ENCODE measurements around the gene CTF1. TPM values are rescaled to one million over a fixed set of nuclear protein-coding genes. Genes with fewer than 3 reads are reported as not detected.

Gene CTF1
- total and polyA plus RNA-seq, 10 of the 15 experiments (the other 5 are each of a cell fraction or from before 2014, with no cell fraction given) = 0.04 to 0.46 (median 0.11) TPM; not detected in 3

DNA sequence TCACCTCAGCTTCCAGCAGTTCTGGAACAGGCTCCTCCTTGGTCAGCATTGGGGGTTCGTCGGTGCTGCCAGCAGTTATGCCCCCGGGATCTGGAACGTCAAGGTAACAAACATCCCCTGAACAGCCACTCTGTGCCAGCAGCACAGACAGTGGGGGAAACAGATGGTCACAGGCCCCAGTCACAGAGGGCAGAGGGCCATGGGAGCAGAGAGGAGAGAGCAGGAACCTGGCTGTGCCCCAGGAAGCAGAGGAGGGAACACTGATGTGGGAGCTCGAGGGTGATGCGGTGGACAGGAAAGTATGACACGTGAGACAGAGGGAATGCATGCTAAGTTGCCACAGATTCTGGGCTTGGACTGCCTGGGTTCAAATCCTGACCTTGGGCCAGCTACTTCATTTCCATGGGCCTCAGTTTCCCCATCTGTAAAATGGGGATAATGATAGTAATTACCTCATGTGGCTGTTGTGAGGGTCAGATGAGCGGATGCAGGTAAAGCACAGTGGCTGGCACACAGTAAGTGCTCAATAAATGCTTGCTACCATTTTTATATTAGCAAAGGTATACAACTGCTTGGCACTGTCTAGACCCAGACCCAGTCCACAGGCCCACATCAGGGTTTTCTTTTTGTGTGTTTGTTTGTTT, 7.4 kb upstream of the CTF1 start:
- Histone ChIP-seq H3K36me3 (ENCODE audit: control insufficient read depth in 2 of 2, insufficient read depth in 2 of 2, low read length in 1 of 2) (peaks cover 0 to 5% of the 10 kb centered on the region in 2 experiments; a peak in 2 of 4 replicates), H3K27ac (ENCODE audit: control insufficient read depth, insufficient read depth) (no peak overlapping the region), H3K4me3 (no peak overlapping the region), H3K79me2 (ENCODE audit: control insufficient read depth, insufficient read depth, low read length) (peaks cover 1% of the 10 kb centered on the region; the same call in 1 of the 2 replicates), H3K4me1 (ENCODE audit: control insufficient read depth, insufficient read depth, low read length) (peaks cover 16% of the 10 kb centered on the region), H4K20me1 (ENCODE audit: control insufficient read depth, insufficient read depth) (no peaks in the 10 kb centered on the region), H2AFZ (ENCODE audit: control insufficient read depth, low read depth, low read length) (no peak overlapping the region), H3K4me2 (ENCODE audit: control insufficient read depth, insufficient read depth) (no peak overlapping the region), H3K9ac (ENCODE audit: control insufficient read depth, insufficient read depth, low read length) (no peak overlapping the region), H3K27me3 (replicated peaks in 1 of 2; ENCODE audit: control insufficient read depth in 2 of 2, insufficient read depth in 2 of 2, low read length in 1 of 2) (no peaks in the 10 kb centered on the region), H3K9me3 (replicated peaks; ENCODE audit: control insufficient read depth, insufficient read depth, low read length) (no peaks in the 10 kb centered on the region)
- no peak for FAIRE-seq
- 99% methylated on average over 8 of the region's 8 CpGs for WGBS (ENCODE audit: insufficient coverage, insufficient replicate concordance, low lambda C conversion rate, missing lambda C conversion rate)
- intact Hi-C loops (cut with micrococcal nuclease; ENCODE audit: unreplicated experiment) = no loop called here
- SMC1A ChIA-PET (ENCODE audit: uncharacterized antibody, unreplicated experiment) = interaction anchor here (2.0 kb wide), 1 partner anchor 44 kb away, joined by 7 read pairs; no protein-coding TSS in a partner anchor
- CTCF ChIA-PET = interaction anchor here (5.4 kb wide), 1 partner anchor 44 kb away, joined by 32 read pairs; no protein-coding TSS in a partner anchor
- RAD21 ChIA-PET (ENCODE audit: unreplicated experiment) = no interaction called here
- no TSS peak for BruUV-seq (replicated peaks)
- TF ChIP-seq WRNIP1 (IDR thresholded peaks at IDR 0.05; ENCODE audit: borderline replicate concordance, low read depth, low read length) (no peak), FOXK2 (IDR thresholded peaks at IDR 0.05) (no peak), SMAD5 (IDR thresholded peaks at IDR 0.05; ENCODE audit: low read depth) (no peak)
- TF ChIP-seq, protein P1, sequence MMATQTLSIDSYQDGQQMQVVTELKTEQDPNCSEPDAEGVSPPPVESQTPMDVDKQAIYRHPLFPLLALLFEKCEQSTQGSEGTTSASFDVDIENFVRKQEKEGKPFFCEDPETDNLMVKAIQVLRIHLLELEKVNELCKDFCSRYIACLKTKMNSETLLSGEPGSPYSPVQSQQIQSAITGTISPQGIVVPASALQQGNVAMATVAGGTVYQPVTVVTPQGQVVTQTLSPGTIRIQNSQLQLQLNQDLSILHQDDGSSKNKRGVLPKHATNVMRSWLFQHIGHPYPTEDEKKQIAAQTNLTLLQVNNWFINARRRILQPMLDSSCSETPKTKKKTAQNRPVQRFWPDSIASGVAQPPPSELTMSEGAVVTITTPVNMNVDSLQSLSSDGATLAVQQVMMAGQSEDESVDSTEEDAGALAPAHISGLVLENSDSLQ (IDR thresholded peaks at IDR 0.05) = no peak
- TF ChIP-seq, protein P2, sequence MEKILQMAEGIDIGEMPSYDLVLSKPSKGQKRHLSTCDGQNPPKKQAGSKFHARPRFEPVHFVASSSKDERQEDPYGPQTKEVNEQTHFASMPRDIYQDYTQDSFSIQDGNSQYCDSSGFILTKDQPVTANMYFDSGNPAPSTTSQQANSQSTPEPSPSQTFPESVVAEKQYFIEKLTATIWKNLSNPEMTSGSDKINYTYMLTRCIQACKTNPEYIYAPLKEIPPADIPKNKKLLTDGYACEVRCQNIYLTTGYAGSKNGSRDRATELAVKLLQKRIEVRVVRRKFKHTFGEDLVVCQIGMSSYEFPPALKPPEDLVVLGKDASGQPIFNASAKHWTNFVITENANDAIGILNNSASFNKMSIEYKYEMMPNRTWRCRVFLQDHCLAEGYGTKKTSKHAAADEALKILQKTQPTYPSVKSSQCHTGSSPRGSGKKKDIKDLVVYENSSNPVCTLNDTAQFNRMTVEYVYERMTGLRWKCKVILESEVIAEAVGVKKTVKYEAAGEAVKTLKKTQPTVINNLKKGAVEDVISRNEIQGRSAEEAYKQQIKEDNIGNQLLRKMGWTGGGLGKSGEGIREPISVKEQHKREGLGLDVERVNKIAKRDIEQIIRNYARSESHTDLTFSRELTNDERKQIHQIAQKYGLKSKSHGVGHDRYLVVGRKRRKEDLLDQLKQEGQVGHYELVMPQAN (conservative IDR thresholded peaks at IDR 0.05) = no peak
- TF ChIP-seq, protein P3, sequence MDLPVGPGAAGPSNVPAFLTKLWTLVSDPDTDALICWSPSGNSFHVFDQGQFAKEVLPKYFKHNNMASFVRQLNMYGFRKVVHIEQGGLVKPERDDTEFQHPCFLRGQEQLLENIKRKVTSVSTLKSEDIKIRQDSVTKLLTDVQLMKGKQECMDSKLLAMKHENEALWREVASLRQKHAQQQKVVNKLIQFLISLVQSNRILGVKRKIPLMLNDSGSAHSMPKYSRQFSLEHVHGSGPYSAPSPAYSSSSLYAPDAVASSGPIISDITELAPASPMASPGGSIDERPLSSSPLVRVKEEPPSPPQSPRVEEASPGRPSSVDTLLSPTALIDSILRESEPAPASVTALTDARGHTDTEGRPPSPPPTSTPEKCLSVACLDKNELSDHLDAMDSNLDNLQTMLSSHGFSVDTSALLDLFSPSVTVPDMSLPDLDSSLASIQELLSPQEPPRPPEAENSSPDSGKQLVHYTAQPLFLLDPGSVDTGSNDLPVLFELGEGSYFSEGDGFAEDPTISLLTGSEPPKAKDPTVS (IDR thresholded peaks at IDR 0.05; ENCODE audit: low read depth, low read length) = no peak
- POLR2A ChIA-PET = interaction anchor here (1.0 kb wide), 1 partner anchor 18 kb away, joined by 4 read pairs; no protein-coding TSS in a partner anchor
- DNase-seq (ENCODE audit: low read depth, low spot score) = no peak
- no peak for ATAC-seq
- in situ Hi-C loops (cut with MboI) = no loop called here

Measured in GM12878 (cell line).